OCI-LY7 (cell line): Measurements from ENCODE around the gene CTNNA1.

Source experiments
- EZH2phosphoT487 ChIP-seq: fragments of 200-600 bp; sonication (generic); IDR thresholded peaks from 2 replicates; pipeline ENCODE4 v1.6.1; 2018; ENCODE audit warnings: low read depth, borderline replicate concordance, mild to moderate bottlenecking, mixed run types, antibody characterized with exemption, low read length, moderate library complexity, mixed read lengths
- TF ChIP-seq, protein P1 (sequence below): fragments of 200-600 bp; sonication (generic); conservative IDR thresholded peaks from 2 replicates; pipeline ENCODE4 v1.5.1; 2014; ENCODE audit warnings: mild to moderate bottlenecking, antibody characterized with exemption, low read length, moderate library complexity, mixed read lengths

DNA sequence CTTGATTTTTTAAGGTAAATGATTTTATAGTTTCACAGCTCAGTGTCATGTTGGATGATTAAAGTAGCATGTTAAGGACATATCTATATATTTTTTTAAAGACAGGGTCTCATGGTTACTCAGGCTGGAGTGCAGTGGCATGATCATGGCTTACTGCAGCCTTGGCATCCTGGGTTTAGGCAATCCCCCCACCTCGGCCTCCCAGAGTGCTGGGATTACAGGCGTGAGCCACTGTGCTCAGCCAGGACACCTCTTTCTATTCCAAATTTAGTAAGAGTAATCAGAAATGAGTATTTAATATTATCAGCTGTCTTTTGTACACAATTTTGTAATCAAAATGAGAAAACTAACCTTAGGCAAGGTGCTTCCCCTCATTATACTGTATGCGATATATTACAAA lies 160.5 kb downstream of the CTNNA1 start:
- TF ChIP-seq, protein P1, sequence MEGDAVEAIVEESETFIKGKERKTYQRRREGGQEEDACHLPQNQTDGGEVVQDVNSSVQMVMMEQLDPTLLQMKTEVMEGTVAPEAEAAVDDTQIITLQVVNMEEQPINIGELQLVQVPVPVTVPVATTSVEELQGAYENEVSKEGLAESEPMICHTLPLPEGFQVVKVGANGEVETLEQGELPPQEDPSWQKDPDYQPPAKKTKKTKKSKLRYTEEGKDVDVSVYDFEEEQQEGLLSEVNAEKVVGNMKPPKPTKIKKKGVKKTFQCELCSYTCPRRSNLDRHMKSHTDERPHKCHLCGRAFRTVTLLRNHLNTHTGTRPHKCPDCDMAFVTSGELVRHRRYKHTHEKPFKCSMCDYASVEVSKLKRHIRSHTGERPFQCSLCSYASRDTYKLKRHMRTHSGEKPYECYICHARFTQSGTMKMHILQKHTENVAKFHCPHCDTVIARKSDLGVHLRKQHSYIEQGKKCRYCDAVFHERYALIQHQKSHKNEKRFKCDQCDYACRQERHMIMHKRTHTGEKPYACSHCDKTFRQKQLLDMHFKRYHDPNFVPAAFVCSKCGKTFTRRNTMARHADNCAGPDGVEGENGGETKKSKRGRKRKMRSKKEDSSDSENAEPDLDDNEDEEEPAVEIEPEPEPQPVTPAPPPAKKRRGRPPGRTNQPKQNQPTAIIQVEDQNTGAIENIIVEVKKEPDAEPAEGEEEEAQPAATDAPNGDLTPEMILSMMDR = no peak
- no peak for TF ChIP-seq EZH2phosphoT487
